ENCODE results near the gene SLC45A1.

DNA sequence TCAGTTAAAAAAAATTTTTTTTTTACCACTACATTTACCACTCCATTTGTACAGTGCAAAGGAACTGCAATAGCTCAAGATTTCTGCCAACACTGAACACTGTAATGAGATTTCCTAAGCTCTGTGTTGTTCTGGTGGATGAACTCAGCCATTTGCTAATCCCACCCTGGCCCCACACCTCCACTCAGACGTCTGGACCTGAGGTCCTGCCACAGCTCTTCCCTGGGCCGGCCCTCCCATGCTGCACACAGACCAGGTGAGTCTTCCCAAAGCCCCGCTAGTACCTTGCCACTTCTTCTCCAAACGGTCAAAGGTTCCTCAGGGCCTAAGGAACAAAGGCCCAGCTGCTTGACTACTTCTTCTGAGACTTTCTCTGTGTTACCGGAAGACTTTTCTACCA, 56.4 kb downstream of the SLC45A1 start:
- TF ChIP-seq, protein P1, sequence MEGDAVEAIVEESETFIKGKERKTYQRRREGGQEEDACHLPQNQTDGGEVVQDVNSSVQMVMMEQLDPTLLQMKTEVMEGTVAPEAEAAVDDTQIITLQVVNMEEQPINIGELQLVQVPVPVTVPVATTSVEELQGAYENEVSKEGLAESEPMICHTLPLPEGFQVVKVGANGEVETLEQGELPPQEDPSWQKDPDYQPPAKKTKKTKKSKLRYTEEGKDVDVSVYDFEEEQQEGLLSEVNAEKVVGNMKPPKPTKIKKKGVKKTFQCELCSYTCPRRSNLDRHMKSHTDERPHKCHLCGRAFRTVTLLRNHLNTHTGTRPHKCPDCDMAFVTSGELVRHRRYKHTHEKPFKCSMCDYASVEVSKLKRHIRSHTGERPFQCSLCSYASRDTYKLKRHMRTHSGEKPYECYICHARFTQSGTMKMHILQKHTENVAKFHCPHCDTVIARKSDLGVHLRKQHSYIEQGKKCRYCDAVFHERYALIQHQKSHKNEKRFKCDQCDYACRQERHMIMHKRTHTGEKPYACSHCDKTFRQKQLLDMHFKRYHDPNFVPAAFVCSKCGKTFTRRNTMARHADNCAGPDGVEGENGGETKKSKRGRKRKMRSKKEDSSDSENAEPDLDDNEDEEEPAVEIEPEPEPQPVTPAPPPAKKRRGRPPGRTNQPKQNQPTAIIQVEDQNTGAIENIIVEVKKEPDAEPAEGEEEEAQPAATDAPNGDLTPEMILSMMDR (IDR thresholded peaks at IDR 0.05), result no peak
- no peak for TF ChIP-seq POLR2A (IDR thresholded peaks at IDR 0.05)
- no peak for TF ChIP-seq POLR2AphosphoS5 (IDR thresholded peaks at IDR 0.05)

All from suprapubic skin (tissue), 4 donors.